Measurements from ENCODE around the gene EYS.
"Not testable (repeated sequence)": the region's sequence is repeated elsewhere in the genome, so short reads cannot be mapped to it uniquely, and the experiment has no call there.

EYS gene

DNA sequence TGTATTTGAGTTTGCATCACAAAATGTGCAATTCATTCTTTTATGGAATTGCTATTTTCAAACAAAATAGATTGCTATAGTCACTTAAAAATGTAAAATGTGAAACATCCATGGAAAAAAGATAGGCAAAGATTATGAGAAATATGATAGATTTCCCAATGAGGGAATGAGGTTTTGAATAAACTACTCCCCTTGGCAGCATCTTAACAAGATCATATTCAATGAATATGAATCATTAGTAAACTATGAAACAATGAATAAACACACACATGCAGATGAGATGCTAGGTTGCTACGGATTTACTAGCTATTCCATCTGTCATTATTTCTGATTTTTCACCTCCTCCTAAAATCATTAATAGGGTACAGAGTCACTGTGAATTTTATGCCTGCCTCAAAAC lies 1669.6 kb downstream of the EYS start:
- Mint-ChIP-seq H3K4me1 (no peaks in the 10 kb centered on the region), H3K27ac (no peak overlapping the region), H3K27me3 (no peaks in the 10 kb centered on the region), H3K4me3 (no peak overlapping the region), H3K36me3 (no peaks in the 10 kb centered on the region), H3K9me3 (no peaks in the 10 kb centered on the region)
- no peak for DNase-seq
- CTCF ChIA-PET: no interaction called here

DNA sequence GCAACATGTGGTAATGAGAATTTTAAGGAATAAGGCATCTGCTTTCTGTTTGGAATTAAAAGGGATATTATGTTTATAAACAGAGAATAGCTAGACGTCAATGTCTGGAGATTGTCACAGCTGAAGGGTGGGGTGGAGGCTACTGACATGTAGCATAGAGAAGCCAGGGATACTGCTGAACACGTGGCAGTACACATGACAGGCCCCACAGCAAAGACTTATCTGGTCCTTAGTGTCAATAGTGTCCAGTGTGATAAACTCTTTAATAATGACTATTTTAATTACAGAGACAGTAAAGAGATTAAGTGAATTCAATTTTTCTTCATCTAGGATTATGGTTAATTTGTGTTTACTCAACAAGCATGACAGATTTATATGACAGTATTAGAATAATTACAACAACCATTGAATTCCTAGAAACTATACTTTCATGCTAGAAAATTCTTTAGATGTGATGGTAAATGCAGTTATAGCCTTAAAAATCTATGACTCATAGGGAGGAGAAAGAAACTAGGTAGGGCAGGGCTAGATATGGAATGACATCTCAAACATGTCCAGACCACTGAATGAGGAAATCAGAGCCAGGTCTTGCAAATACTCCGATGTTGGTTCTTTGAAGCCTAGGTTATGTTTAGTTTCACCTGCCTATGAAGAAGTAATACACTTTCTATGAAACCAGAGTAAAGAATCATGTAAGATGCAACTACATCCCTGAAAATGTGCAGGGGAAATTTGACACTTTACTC lies 1671.9 kb downstream of the EYS start:
- H3K27ac Mint-ChIP-seq: no peak overlapping the region
- CTCF ChIA-PET: no interaction called here
- peaks cover 4% of the 10 kb centered on the region for H3K9me3 Mint-ChIP-seq
- no peaks in the 10 kb centered on the region for H3K4me1 Mint-ChIP-seq
- H3K4me3 Mint-ChIP-seq: no peak overlapping the region
- no peak for DNase-seq
- H3K27me3 Mint-ChIP-seq: no peaks in the 10 kb centered on the region
- no peaks in the 10 kb centered on the region for H3K36me3 Mint-ChIP-seq

DNA sequence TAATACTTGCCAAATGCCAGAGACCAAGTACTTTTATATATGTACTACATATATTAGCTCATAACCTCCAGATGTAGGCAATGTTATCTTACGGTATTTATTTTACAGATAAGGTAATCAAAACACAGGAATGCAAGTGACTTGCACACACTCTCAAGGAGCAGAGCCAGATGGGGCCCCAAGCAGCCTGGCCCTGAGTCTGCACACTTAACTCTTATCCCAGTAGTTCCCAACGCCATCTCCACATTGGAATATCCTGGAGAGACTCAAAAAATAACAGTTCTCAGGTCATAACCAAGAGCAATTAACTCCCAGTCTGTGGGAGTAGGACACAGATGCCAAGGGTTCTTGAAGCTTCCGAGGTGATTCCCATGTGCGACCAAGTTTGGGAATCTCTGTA lies 1672.7 kb downstream of the EYS start:
- no peaks in the 10 kb centered on the region for H3K27me3 Mint-ChIP-seq
- no peak for DNase-seq
- CTCF ChIA-PET: no interaction called here
- H3K4me3 Mint-ChIP-seq: no peak overlapping the region
- H3K9me3 Mint-ChIP-seq: peaks cover 4% of the 10 kb centered on the region
- H3K27ac Mint-ChIP-seq: no peak overlapping the region
- no peaks in the 10 kb centered on the region for H3K36me3 Mint-ChIP-seq
- H3K4me1 Mint-ChIP-seq: no peaks in the 10 kb centered on the region

DNA sequence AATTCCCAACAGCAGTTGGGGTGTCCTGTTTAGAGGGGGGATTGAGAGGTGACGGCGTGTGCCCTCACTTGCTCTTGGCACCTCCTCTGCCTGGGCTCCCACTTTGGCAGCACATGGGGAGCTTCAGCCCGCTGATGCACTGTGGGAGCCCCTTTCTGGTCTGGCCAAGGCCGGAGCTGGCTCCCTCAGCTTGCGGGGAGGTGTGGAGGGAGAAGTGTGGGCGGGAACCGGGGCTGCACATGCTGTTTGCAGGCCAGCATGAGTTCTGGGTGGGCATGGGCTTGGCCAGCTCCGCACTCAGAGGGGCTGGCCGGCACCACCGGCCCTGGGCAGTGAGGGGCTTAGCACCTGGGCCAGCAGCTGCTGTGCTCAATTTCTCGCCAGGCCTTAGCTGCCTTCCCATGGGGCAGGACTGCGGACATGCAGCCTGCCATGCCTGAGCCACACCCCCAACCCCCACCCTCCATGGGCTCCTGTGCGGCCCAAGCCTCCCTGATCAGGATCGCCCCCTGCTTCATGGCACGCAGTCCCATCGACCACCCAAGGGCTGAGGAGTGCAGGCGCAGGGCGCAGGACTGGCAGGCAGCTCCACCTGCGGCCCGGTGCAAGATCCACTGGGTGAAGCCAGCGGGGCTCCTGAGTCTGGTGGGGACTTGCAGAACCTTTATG lies 1675.9 kb downstream of the EYS start:
- CTCF ChIA-PET, H3K9me3 Mint-ChIP-seq, H3K4me1 Mint-ChIP-seq, H3K4me3 Mint-ChIP-seq, DNase-seq, H3K27ac Mint-ChIP-seq, H3K27me3 Mint-ChIP-seq, H3K36me3 Mint-ChIP-seq: not testable (repeated sequence)

DNA sequence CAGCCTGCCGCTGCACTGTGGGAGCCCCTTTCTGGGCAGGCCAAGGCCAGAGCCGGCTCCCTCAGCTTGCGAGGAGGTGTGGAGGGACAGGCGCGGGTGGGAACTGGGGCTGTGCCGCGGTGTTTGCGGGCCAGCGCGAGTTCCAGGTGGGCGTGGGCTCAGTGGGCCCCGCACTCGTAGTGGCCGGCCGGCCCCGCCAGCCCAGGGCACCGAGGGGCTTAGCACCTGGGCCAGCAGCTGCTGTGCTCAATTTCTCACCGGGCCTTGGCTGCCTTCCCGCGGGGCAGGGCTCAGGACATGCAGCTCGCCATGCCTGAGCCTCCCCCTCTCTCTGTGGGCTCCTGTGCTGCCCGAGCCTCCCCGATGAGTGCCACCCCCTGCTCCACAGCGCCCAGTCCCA lies 1683.3 kb downstream of the EYS start:
- H3K4me1 Mint-ChIP-seq: no peaks in the 10 kb centered on the region
- H3K27me3 Mint-ChIP-seq: no peaks in the 10 kb centered on the region
- no peak for DNase-seq
- H3K27ac Mint-ChIP-seq: no peak overlapping the region
- H3K4me3 Mint-ChIP-seq: no peak overlapping the region
- no peaks in the 10 kb centered on the region for H3K36me3 Mint-ChIP-seq
- CTCF ChIA-PET: no interaction called here
- peaks cover 8% of the 10 kb centered on the region for H3K9me3 Mint-ChIP-seq

DNA sequence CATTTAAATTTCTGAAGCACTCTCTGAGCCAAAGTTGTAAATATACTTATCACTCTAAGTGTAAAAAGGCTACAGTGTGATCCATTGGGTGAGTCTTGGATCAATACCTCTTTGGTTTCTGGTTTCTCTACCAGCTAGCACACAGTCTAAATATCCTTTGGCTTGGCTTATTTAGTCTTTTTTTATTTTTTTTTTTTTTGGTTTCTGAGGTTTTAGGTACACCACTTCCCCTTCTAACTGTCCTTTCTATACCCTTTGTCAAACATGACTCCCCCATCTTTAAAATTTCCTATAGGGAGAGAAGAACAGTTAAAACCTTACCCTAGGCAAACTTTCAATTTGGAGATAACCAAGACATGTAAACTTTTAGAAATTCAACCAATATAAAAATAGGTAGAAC lies 1692.4 kb downstream of the EYS start:
- Mint-ChIP-seq H3K9me3 (no peaks in the 10 kb centered on the region), H3K4me1 (no peaks in the 10 kb centered on the region), H3K36me3 (no peaks in the 10 kb centered on the region), H3K4me3 (no peak overlapping the region), H3K27me3 (no peaks in the 10 kb centered on the region), H3K27ac (no peak overlapping the region)
- CTCF ChIA-PET: no interaction called here
- DNase-seq: no peak

DNA sequence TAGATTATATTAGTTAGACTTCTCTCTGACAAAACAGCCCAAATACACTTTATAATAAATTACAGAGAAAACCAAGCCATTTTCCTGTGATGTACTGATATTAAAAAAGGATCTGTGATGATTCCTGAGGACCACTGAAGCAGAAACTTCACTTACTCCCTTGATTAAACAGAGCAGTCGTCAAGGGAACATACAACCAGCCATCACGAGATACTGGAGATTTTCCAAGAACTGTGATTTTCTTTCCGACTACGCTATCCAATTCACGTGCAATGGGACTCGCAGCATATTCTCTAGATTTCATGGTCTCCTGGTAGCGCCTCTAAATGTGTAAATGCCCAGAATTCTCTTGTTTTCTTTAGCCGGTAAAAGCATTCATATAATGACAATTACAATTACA lies 1694.0 kb downstream of the EYS start:
- CTCF ChIA-PET: no interaction called here
- Mint-ChIP-seq H3K27ac (no peak overlapping the region), H3K9me3 (no peaks in the 10 kb centered on the region), H3K36me3 (no peaks in the 10 kb centered on the region), H3K27me3 (no peaks in the 10 kb centered on the region), H3K4me1 (no peaks in the 10 kb centered on the region), H3K4me3 (no peak overlapping the region)
- no peak for DNase-seq

DNA sequence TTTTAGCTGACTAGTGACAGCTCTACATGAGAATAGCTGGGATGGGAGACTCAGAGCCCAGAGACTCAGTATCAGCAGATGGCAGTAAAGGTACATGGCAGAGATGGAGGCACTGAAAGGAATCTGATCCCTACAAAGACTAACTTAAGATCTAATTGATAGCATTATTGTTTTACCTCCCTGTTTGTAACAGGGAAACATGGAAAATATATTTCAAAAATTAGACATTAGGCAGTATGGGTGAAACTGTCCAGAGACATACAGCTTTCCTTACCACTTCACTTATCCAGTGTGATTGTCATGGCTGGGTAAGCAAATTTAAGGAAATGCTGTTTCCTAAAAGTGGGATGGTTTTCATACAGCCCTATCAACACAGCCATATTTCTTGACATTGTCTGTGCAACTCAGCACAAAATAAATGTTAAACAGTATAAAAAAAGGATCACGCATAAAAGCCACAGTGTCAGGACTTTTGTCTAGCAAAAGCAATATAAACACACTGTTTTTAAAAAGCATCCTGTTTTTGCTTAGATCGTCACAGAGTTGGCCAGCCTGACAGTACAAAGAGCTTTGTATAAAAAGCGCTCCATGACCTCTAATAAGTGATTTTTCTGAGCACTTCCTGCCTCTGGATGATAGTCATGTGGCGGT lies 1694.5 kb downstream of the EYS start:
- Mint-ChIP-seq H3K27ac (no peak overlapping the region), H3K9me3 (no peaks in the 10 kb centered on the region), H3K27me3 (no peaks in the 10 kb centered on the region), H3K4me3 (no peak overlapping the region), H3K4me1 (no peaks in the 10 kb centered on the region), H3K36me3 (no peaks in the 10 kb centered on the region)
- CTCF ChIA-PET: no interaction called here
- no peak for DNase-seq

DNA sequence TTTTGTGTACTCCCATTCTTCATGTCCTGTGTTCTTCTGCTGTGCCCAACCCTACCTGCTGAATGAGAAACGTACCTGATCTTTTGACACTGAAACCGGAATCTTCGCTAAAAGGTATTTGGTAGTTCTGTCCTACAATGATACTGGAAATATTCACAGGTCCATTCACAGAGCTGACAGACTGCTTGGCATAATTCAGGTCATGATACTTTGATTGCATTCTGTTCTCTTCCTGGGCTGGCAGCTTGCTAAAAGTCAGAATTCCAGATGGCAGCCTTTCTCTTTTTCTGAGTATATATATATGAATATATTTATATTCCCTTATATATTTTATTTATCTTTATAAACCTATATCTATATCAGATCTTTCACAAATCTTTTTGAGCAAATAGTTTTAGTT lies 1696.4 kb downstream of the EYS start:
- no peaks in the 10 kb centered on the region for H3K4me1 Mint-ChIP-seq
- H3K27me3 Mint-ChIP-seq: no peaks in the 10 kb centered on the region
- H3K4me3 Mint-ChIP-seq: no peak overlapping the region
- no peak overlapping the region for H3K27ac Mint-ChIP-seq
- no peaks in the 10 kb centered on the region for H3K9me3 Mint-ChIP-seq
- CTCF ChIA-PET: no interaction called here
- H3K36me3 Mint-ChIP-seq: no peaks in the 10 kb centered on the region
- DNase-seq: no peak

DNA sequence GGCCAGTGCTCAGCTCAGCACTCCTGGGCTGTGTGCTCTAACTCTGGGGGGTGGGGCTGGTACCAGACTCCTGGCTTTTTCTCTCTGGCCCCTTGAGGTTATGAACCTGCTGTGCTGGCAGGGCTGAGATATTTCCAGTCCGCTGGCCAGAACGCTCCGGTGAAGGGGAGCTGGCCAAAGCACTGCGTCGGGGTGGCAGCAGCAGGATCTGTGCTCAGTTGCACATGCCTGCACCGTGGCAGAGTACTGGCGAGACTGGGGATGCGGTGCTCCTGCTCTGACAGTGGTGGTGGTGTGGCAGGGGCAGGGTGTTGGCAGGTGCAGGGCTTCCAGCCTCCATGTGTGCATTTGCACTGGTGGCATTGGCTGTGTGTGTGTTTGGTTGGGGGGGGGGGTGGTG lies 1697.0 kb downstream of the EYS start:
- Mint-ChIP-seq H3K9me3 (no peaks in the 10 kb centered on the region), H3K4me3 (no peak overlapping the region), H3K36me3 (no peaks in the 10 kb centered on the region), H3K4me1 (no peaks in the 10 kb centered on the region), H3K27ac (no peak overlapping the region), H3K27me3 (no peaks in the 10 kb centered on the region)
- CTCF ChIA-PET: no interaction called here
- DNase-seq: no peak

DNA sequence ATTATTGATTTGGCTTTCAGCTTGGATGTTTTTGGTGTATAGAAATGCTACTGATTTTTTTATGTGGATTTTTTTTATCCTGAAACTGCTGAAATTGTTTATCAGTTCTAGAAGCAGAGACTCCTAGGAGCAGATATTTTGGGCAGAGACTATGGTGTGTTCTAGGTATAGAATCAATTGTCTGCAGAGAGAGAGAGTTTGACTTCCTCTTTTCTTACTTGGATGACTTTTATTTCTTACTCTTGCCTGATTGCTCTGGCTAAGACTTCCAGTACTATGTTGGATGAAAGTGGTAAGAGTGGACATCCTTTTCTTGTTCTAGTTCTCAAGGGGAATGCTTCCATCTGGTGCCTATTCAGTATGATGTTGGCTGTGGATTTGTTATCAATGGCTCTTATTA lies 1700.8 kb downstream of the EYS start:
- CTCF ChIA-PET: no interaction called here

DNA sequence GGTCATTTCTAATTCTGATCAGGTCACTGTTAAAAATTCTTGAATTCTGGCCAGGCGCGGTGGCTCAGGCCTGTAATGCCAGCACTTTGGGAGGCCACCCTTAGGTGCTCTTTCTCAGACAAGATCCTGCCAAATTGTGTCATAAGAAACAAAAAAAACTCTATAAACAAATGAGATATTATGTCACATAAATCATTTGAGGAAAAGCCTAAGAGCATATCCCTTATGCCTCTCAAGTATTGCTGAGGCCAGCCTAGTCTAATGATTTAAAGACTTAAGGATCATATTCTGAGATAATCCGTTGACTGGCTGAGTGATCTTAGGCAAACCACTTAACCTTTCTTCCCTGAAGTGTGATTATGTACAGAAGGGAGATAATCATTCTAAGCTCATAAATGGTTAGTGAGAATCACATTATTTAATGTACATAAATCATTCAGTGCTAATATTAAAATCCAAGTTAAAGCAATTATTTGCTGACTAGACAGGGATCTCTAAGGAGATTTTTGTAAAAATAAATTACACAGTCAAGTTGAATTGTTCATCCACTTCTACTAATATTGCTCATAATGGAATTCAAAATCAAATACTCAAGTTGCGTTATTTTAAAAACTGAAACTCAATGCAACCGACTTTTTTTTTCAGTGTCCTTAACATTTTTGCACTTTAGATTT lies 1706.1 kb downstream of the EYS start:
- no peaks in the 10 kb centered on the region for H3K36me3 Mint-ChIP-seq
- no peak for DNase-seq
- no peak overlapping the region for H3K27ac Mint-ChIP-seq
- no peaks in the 10 kb centered on the region for H3K9me3 Mint-ChIP-seq
- H3K27me3 Mint-ChIP-seq: no peaks in the 10 kb centered on the region
- no peak overlapping the region for H3K4me3 Mint-ChIP-seq
- CTCF ChIA-PET: no interaction called here
- H3K4me1 Mint-ChIP-seq: no peaks in the 10 kb centered on the region

More for the DNA sequence above, 1700.8 kb downstream of the EYS start:
- Mint-ChIP-seq H3K4me1 (no peaks in the 10 kb centered on the region), H3K4me3 (no peak overlapping the region), H3K36me3 (no peaks in the 10 kb centered on the region), H3K27ac (no peak overlapping the region), H3K27me3 (no peaks in the 10 kb centered on the region), H3K9me3 (no peaks in the 10 kb centered on the region)
- no peak for DNase-seq

DNA sequence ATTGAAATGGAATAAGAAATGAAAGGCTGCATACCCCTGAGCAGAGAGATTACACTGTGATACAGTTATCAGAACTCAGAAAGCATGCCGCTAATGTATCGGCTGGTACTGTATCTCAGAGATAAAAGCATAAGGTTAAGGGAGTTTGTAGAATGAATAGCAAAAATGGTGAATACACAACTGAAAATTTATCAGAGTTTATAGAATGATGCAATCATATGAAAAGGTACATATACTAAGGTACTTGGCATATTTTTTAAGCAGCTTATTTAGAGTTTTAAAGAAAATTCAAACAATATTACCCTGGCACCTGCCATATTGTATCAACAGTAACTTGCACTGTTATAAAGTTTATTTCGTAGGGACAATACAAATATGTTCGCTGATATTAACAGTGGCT lies 1707.4 kb downstream of the EYS start:
- H3K36me3 Mint-ChIP-seq: no peaks in the 10 kb centered on the region
- H3K4me1 Mint-ChIP-seq: no peaks in the 10 kb centered on the region
- no peak overlapping the region for H3K4me3 Mint-ChIP-seq
- CTCF ChIA-PET: no interaction called here
- H3K27me3 Mint-ChIP-seq: no peaks in the 10 kb centered on the region
- DNase-seq: no peak
- no peaks in the 10 kb centered on the region for H3K9me3 Mint-ChIP-seq
- H3K27ac Mint-ChIP-seq: no peak overlapping the region

DNA sequence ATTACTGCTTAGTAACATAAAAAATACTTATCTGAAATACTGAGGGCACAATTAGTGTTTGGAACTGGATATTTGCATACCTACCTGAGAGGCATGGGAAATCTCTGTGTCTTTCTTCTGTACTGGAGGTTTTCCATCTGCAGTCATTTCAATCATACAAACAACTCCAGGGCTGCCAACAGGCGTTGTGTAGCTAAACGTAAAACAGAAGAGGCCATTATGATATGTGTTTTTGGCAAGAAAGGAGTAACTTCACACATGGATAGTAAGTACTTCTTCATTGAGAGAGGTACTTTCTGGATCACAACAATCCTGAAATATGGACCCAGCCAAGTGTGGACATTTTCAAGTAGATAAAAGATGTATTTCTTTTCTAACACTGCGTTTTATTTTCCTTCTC lies 1708.0 kb downstream of the EYS start:
- H3K4me1 Mint-ChIP-seq: no peaks in the 10 kb centered on the region
- DNase-seq: no peak
- CTCF ChIA-PET: no interaction called here
- no peak overlapping the region for H3K27ac Mint-ChIP-seq
- H3K27me3 Mint-ChIP-seq: no peaks in the 10 kb centered on the region
- H3K9me3 Mint-ChIP-seq: no peaks in the 10 kb centered on the region
- no peaks in the 10 kb centered on the region for H3K36me3 Mint-ChIP-seq
- H3K4me3 Mint-ChIP-seq: no peak overlapping the region

DNA sequence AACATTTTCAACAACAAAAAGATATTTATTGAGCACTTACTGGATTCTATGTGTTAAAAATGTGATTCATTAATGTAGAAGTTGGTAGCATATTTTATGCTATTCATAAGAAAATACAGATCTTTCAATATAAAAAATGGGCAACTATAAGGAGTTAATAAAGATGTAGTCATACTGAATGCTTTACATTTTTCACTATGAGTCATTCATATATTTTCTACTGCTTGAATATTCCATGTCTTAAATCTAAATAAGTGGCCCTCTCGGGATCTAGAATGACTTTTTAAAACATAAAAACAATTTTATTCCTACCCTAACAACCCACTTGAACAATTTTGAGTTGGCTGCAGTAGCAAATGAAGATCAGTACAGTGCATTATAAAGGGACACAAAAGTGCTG lies 1709.3 kb downstream of the EYS start:
- no peaks in the 10 kb centered on the region for H3K9me3 Mint-ChIP-seq
- DNase-seq: no peak
- H3K36me3 Mint-ChIP-seq: no peaks in the 10 kb centered on the region
- no peaks in the 10 kb centered on the region for H3K27me3 Mint-ChIP-seq
- no peaks in the 10 kb centered on the region for H3K4me1 Mint-ChIP-seq
- CTCF ChIA-PET: no interaction called here
- H3K27ac Mint-ChIP-seq: no peak overlapping the region
- H3K4me3 Mint-ChIP-seq: no peak overlapping the region

Measured in activated naive CD4-positive, alpha-beta T cell treated with anti-CD3 and anti-CD28 coated beads, Interleukin-2, amount 10 ng/mL, durations not matched to agents 7 days and 5 days (primary cell).